Muscle of back (tissue), 11 donors: ENCODE measurements around the gene EXOG. TPM values are rescaled to one million over a fixed set of nuclear protein-coding genes. Genes with fewer than 3 reads are reported as not detected.

Experiments
- DNase-seq, 3 donors: peaks; one replicate each; pipeline versions ENCODE4 v3.0.0 to v3.0.0-alpha.2; 2013
- polyA plus RNA-seq, 10 donors: library from polyadenylated mRNA; unstranded; fragments of 120-200 nt; gene quantifications; one replicate each; pipeline ENCODE4 v1.2.1, GENCODE V29; 2013; ENCODE audit not compliant: insufficient read length in 10 of 10

Gene EXOG
- polyA plus RNA-seq, 10 donors: 10.9 to 26.4 (median 14.0) TPM

- no peak for DNase-seq
Observed at GRCh38 chr3:38500688-38501417, 4.7 kb downstream of the EXOG start.

GRCh38 chr3:38507120-38507519 lies 11.0 kb downstream of the EXOG start:
- DNase-seq: no peak

- no peak for DNase-seq
Observed at GRCh38 chr3:38509732-38510131, 13.6 kb downstream of the EXOG start.

- DNase-seq: no peak
Observed at GRCh38 chr3:38510631-38511030, 14.5 kb downstream of the EXOG start.

- DNase-seq: no peak
Observed at GRCh38 chr3:38511546-38511945, 15.4 kb downstream of the EXOG start.

GRCh38 chr3:38515367-38515766 lies 19.2 kb downstream of the EXOG start:
- no peak for DNase-seq

GRCh38 chr3:38516669-38517068 lies 20.5 kb downstream of the EXOG start:
- DNase-seq: no peak

GRCh38 chr3:38519000-38519399 lies 22.9 kb downstream of the EXOG start:
- no peak for DNase-seq

GRCh38 chr3:38519651-38520050 lies 23.5 kb downstream of the EXOG start:
- DNase-seq: no peak

GRCh38 chr3:38521391-38521987 lies 25.3 kb downstream of the EXOG start:
- DNase-seq: peak; percentile 59 to 72 (median 67)

- no peak for DNase-seq
Observed at GRCh38 chr3:38522002-38522401, 25.9 kb downstream of the EXOG start.

- DNase-seq: no peak
Observed at GRCh38 chr3:38524141-38524739, 28.1 kb downstream of the EXOG start.

- DNase-seq: no peak
Observed at GRCh38 chr3:38526792-38527191, 30.7 kb downstream of the EXOG start.

GRCh38 chr3:38528457-38528856 lies 32.3 kb downstream of the EXOG start:
- no peak for DNase-seq

- DNase-seq: no peak
Observed at GRCh38 chr3:38532529-38532928, 36.4 kb downstream of the EXOG start.

- DNase-seq: no peak
Observed at GRCh38 chr3:38533285-38533976, 37.3 kb downstream of the EXOG start.

- no peak for DNase-seq
Observed at GRCh38 chr3:38534180-38534579, 38.0 kb downstream of the EXOG start.

GRCh38 chr3:38534604-38535003 lies 38.5 kb downstream of the EXOG start:
- DNase-seq: no peak

- DNase-seq: no peak
Observed at GRCh38 chr3:38536671-38537070, 40.5 kb downstream of the EXOG start.

GRCh38 chr3:38538773-38539353 lies 42.7 kb downstream of the EXOG start:
- DNase-seq: no peak

- peak in 1 of 3 donors; percentile 20 for DNase-seq
Observed at GRCh38 chr3:38541806-38542205, 45.7 kb downstream of the EXOG start.
